Colon (tissue), 2 donors: ENCODE data around the gene BTN2A1.
"Not testable (repeated sequence)": the region's sequence is repeated elsewhere in the genome, so short reads cannot be mapped to it uniquely, and the experiment has no call there.

Experiments used
- FAIRE-seq: peaks from 2 replicates; lab custom pipeline; 2012; peaks lifted over from hg19 to GRCh38; lab: Jason Lieb, UNC
- donor health status: control.
- donor health status: control.

Gene BTN2A1

DNA sequence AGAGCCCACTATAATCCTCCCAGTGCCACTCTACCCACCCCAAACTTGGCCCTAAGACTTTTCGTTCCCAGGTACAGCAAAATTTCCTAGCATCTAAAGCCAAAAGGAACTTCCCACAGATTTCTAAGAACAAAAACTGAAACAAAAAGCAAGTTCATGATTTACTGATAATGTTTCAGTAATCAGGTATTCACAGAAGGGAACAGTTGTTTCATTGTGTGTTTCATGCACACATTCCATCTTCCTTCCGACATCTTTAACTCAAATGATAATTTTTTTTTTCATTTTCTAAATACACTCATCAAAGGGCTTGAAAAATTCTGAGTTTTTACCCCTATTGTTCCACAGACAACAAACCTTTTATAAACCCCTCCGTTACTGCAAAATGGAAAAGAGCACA, 36.4 kb downstream of the BTN2A1 start:
- no peak for FAIRE-seq

DNA sequence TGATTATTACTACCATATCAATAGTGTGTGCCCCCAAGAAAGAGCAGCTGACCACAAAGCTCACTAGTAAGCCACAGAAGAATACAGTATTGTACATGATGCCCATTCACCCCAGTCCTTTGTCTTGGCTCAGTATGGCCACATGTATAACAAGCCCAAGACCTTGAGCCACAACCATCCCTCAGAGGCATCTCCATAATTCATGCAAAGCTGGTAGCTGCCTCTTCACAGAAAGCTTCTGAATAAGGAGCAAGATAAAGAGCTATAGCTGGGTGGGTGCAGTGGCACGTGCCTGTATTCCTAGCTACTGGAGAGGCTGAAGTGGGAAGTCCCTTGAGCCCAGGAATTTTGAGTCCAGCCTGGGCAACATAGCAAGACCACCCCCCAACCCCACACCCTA, 37.5 kb downstream of the BTN2A1 start:
- FAIRE-seq: no peak

DNA sequence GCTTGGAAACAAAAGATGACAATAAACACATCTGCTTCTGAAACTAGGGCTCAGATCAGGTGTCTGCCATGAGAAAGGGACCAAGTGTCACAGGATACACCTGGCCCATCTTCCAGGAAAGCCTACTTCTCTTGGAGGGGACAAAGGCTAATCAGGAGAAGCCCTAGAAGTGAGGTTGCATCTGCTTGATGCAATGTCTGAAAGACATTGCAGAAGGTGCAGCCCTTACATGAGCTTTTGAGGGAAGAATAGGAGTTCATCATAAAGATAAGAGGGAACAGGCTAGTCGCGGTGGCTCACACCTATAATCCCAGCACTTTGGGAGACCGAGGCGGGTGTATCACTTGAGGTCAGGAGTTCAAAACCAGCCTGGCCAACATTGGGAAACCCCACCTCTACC, 39.9 kb downstream of the BTN2A1 start:
- FAIRE-seq: no peak

DNA sequence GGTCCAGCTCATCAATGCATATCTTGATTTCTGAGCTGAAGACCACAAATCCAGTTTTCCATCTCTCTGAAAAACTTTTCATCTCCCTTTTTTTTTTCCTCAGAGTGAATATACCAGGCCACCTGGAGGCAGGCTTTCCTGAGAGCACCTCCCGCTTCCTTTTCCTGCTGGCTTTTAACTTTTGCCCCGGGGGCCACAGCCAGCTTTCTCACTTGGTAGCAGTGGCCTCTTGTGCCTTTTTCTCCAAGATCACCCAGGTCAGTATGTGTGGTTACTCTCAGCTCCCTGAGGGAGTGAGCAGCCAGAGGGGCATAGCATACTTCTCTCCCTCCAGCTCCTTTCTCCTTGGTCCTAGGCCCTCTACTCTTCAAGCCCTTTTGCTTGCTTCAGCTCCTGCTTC, 42.3 kb downstream of the BTN2A1 start, which contains the start of gene BTN1A1:
Gene BTN1A1 (plus strand): TSS at position 202 of the 400 bp plus-strand sequence. CDS start 984 bp downstream, outside the sequence.
- no peak for FAIRE-seq

DNA sequence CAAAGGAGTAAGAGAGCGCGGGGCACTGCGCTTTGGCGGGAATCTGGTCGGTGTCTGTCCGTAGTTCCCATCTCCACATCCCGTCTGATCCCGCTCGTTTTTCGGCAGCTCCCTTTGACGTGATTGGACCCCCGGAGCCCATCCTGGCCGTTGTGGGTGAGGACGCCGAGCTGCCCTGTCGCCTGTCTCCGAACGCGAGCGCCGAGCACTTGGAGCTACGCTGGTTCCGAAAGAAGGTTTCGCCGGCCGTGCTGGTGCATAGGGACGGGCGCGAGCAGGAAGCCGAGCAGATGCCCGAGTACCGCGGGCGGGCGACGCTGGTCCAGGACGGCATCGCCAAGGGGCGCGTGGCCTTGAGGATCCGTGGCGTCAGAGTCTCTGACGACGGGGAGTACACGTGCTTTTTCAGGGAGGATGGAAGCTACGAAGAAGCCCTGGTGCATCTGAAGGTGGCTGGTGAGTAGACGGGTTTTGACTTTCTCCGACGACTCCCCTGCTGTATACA, 43.8 kb downstream of the BTN2A1 start:
- no peak for FAIRE-seq

DNA sequence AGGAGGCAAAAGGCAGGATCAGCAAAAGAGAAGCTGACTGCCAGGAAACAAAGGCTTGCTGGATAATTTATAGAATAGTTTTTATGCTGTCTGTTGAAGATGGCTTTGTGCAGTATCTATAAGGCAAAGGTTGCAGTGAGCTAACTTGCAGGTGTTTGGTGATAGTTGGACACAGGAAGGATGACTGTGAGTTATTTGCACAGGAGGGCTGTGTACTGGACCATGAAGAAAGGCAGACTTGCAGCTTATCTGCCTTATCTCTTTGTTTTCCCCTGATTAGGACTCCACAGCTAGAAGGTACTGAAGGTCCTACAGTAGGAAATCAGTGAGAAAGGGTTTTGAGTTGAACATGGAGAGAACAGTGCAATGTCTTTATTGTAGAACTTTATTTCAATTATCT, 44.4 kb downstream of the BTN2A1 start:
- no peak for FAIRE-seq

DNA sequence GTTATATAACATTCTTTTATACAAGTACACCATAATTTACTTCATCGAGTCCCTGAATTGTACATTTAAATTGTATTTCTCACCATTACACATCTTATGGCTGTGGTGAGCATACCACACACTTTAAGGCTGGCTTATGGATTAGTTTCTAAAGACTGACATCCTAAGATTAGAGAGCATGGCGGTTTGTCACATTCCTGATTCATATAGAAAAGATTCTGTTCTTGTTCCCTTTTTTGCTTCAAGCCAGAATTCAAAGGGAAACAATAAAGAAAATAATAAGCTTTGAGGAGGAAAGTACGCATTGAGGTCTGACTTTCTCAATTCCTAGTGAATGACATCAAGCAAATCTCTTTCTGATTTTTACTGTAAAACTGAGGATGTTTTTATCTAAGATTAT, 44.9 kb downstream of the BTN2A1 start:
- FAIRE-seq: no peak

DNA sequence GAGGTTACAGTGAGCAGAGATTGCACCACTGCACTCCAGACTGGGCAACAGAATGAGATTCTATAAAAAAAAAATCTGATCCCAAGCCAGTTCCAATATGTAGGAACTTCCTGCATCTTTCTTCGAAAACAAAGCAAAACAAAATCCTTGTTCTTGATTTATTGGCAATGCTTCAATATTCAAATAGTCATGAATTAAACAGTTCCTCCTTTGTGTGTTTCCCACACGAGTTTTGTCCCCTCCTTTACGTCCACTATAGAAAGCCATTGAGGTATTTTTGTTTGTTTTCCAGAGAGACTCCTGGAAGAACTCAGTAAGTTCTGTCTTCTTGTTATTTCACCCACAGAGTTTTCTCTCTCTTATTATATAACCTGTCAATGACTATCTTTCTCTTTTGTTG, 49.9 kb downstream of the BTN2A1 start:
- FAIRE-seq: no peak

DNA sequence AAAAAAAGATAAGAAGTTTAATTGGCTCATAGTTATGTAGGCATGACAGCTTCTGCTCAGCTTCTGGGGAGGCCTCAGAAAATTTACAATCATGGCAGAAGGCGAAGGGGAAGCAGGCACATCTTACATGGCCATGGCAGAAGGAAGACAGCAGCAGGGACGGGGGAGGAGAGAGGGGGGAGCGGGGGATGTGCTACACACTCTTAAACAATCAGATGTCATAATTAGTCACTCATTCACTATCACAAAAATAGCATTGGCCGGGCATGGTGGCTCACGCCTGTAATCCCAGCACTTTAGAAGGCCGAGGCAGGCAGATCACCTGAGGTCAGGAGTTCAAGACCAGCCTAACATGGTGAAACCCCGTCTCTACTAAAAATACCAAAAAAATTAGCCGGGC, 53.3 kb downstream of the BTN2A1 start:
- FAIRE-seq: not testable (repeated sequence)

DNA sequence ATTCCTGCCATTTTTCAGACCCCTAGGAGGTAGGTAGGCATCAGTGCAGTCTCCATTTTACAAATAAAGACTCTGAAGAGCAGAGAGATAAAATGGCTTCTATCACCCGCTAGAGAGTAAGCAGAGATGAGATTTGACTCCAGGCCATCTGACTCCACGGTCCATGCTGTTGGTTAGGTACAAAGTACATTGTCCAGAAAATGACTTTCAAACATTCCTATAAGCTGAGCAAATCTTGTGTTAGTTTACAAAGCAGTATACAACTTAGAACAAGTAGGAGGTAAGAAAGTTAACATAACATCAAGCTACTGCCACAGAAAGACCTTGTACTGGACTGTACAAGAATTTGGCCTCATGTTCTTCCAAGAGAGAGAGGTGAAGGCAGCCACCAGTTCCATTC, 57.2 kb downstream of the BTN2A1 start:
- no peak for FAIRE-seq

DNA sequence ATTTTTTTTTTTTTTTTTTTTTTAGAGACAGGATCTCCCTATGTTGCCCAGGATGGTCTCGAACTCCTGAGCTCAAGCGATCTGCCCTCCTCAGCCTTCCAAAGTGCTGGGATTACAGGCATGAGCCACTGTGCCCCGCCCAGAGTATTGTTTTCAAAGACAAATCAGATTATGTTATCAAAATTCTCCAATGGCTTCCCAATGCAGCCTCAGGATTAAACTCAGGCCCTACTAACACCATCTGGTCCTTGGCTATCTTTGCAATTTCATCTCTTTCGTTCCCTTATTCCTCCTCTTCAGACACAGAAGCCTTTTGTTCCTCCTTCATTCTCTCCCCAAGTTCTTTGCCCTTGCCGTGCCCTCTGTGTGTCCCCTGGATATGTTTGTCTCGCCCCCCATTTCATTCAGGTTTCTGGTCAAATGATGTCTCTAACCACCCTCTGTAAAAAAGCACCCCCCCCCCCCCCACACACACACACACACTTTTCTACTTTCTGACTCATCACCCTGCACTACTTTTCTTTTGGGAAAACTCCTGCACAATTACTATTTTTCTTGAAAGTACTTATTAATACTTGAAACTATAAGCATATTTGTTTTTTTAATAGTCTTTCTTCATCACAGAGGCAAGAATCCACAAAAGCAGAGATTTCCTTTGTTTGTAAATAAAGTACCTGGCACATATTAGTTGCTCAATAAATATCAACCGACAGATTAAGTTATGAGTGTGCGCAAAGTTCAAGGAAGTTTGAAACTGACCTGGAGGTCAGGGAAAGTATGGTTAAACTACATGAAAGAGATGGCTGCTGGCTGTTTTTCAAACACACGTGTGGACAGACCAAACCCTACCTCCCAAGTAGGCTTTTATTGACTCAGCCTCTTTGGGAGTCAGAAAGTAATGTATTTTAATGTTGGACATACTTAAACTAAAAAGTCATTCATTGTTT, 59.0 kb downstream of the BTN2A1 start:
- FAIRE-seq: no peak
